Activated CD4-positive, alpha-beta T cell treated with anti-CD3 and anti-CD28 coated beads, Interleukin-2, amount 50 U/mL, for 1 hour (primary cell): ENCODE results near the gene ROR1.

ENCODE experiments used
- DNase-seq: peaks from one replicate; pipeline ENCODE4 v3.0.0-alpha.2; 2020

The ROR1 gene

GRCh38 chr1:63888984-63889383 is 115.2 kb downstream of the ROR1 start:
- DNase-seq, result no peak

GRCh38 chr1:63890468-63890867 is 116.7 kb downstream of the ROR1 start:
- DNase-seq, result no peak

DNA sequence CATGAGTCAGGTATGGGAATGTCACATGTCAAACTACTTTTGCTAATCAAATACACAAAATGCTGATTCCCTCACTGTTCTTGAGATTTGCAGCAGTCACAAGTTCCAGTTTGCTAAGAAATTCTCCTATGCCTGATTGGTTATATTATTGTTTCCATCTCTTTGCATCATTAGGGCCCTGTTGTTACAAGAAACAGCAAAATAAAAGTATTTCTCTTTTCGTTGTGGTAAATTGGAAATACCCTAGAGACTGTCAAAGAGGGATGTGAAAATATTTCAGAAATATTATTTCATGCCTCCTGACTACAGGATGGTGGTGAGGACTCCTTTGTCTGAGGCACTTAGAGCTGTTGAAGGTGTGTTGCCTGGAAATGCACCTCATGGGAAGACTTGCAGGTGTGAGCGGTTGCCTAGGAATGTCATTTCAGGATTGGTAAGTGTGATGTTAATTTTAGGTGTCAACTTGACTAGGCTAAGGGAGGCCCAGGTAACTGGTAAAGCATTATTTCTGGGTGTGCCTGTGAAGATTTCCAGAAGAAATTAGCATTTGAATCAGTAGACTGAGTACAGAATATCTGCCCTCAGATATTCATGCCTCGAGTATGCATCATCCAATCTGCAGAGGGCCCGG is 117.4 kb downstream of the ROR1 start:
- no peak for DNase-seq

DNA sequence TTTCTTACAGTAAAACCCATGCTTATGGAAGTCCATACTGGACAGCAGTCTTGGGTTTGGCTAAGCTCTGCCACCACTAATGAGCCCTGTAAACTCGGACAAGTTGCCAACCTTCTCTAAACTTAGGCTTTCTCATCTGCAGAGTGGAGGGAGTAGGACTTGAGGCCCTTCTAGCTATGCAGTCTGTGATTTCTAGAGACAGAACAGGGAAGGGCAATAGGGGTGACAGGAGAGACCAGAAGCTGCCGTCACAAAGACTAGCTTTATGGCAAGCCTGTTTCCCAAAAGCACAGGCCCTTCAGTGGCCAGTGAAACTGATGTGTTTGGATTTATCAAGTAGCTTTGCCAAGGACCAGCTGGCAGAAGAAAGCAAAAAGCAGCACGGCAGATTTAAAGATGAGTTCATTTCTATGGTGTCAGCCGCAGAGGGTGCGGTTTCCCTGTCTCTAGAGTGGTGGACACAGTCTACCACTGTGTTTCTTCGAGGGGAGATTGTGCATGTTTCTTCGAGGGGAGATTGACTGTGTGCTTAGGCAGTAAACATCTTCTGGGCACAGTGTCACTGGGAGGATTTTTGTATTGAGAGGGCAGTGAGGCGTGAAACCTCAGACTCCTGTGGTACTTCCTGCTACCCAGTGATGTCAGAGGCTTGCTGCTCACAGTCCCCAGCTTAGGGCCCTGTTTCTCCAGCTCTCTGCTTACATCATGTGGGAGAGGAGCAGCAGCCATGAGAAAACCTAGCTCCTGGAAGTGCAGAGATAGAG is 119.0 kb downstream of the ROR1 start:
- DNase-seq, result no peak

DNA sequence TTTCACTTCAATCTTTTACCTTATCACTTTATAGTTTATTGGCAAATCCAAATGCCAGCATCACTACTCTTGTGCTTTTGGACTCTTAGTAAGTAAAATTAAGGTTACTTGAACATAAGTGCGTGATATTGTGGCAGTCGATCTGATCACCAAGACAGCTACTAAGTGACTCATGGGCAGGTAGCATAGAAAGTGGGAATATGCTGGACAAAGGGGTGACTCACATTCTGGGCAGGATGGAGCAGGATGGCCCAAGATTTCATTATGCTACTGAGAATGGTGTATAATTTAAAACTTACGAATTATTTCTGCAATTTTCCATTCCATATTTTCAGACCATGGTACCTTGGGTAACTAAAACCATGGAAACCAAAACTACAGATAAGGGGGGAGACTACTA is 120.2 kb downstream of the ROR1 start:
- DNase-seq, result no peak

DNA sequence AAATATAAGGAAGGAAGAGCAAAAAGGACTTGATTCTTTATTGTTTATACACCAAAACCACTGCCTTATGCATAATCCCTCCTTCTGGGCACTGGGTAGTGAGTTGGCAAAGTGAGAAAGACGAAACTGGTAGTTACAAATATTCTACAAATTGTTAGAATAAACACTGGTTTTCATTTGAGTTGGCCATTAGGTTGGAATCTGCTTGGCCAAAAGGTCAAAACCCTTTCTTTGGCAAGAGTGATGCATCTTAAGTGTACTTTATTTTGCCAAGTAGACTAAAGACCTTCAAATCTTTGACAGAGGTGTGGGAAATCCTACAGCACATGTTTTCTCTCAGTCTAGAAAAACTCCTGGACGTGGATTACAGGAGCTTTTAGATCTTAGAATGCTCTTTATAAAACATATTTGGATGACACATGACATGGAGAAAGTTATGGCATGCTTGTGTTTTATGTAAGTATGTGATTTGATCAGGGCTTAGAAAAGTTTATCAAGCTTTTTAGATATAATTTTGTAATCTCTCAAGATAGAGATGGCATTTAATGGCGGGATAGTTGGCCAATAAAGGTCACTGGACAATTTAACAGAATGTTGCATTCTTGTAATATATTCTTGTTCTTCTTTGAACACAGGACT is 120.9 kb downstream of the ROR1 start:
- DNase-seq, result no peak

DNA sequence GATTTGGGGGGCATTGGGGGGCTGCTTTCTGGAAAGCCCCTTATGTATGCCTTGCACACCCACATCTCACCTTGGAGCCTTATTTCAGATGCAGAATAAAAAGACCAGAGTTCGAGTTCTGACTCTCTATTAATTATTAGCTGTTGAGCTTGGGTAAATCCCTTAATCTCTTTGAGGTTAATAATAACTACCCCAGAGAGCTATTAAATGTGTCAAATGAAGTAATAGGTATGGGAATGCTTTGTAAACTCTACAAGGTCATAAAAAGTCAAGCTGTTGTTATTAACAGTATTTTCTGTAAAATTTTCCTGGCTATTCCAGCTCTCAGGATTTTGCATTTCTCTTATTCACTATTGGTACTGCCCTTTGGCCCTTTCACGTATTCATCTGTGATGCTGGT is 122.9 kb downstream of the ROR1 start:
- DNase-seq, result no peak

DNA sequence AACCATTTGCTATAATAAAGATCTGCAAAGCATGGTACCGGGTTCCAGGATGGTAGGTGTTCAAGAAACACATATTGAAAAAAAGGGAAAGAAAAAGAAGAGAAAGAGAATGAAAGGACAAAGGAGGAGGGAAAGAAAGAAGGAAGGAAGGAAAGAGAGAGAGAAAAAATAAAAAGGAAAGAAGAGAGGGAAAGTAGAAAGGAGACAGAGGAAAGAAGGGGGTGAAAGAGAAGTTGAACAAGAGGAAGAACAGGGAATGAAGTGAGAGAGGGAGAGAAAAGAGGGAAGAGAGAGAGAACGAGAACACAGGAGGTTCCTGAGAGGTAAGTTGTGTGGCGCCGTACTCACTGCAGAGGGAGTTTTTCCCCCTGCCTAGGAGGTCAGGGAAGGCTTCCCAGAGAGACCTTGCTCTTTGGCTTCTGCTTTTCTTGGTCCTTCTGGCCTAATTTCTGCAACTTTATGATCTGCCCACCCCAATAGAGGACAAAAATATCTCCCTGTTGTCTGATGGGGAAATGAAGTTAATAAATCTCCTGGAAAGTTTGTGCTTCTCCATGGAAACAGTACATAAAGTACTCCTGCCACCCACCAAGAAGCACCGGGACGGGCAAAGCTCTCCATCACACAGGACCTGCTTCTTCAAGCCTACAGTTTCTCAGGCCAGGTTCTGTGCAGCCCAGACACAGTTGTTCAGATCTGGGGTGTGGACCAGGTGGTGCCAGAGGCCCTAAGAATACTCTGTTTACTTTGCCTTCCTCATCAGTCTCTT is 124.8 kb downstream of the ROR1 start:
- DNase-seq, result no peak

DNA sequence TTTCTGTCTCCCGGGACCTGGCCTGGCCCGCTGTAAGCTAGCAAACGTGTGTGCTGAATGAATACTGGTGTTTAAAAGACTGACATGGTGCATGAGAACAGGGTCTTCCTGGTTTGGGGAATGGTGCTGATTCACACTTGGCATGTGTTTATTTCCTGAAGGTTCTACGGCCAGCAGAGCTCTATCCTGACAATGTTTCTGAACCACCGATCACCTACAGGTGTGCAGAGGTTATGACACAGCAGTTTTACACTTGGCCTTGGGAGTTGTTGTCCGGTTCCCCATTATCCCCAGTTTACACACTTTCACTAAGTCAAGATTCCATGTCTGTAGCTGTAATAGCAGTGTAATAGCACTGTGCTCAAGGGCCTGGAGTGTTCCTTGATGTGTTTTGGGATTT is 127.3 kb downstream of the ROR1 start:
- DNase-seq, result no peak

- DNase-seq, result no peak
Measured at GRCh38 chr1:63902844-63903589, 129.2 kb downstream of the ROR1 start.

DNA sequence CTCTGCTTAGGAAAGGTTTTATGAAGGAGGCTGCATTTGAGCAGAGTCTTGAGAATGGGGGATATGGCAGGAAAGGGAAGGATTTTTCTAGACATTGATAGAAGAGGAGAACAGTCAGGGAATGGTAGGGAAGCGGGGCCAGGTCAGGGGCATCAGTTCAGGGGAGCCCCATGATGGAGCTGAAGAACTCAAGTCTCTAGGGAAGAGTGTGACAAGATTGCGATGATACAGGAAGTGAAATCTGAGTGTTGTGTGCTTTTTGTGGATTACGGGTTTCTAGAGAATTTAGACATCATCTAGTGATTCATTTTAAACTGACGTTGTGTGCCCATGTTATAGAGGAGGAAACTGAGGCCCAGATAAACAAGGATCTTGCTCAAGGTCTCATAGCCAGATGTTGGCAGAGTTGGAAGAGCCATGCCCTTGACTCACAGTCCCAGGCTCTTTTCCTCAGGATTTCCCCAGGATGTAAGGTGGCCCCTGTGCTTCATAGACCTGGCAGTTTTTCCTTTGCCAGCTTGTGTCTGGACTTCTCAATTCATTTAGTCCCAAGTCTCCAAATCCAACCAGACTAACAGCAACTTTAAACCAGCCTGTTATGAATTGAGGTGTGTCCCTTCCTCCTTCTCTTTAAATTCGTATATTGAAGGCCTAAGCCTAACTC is 130.3 kb downstream of the ROR1 start:
- no peak for DNase-seq

DNA sequence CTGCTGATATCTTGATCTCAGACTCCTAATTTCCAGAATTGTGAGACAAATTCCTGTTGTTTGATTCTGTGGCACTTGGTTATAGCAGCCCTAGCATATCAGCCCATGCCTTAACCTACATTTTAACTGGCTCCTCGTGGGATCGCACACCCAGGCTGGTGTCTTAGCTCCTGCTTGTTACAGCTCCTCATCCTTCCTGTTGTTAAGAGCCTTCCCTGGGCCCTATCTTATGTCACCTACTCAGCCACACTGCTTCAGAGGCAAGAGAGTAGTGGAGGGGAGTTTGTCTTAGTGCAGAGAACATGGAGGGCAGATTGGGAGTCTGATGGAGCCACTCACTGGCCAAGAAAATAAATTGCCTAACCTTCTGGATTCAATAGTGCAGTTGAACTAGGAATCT is 131.0 kb downstream of the ROR1 start:
- DNase-seq, result no peak

DNA sequence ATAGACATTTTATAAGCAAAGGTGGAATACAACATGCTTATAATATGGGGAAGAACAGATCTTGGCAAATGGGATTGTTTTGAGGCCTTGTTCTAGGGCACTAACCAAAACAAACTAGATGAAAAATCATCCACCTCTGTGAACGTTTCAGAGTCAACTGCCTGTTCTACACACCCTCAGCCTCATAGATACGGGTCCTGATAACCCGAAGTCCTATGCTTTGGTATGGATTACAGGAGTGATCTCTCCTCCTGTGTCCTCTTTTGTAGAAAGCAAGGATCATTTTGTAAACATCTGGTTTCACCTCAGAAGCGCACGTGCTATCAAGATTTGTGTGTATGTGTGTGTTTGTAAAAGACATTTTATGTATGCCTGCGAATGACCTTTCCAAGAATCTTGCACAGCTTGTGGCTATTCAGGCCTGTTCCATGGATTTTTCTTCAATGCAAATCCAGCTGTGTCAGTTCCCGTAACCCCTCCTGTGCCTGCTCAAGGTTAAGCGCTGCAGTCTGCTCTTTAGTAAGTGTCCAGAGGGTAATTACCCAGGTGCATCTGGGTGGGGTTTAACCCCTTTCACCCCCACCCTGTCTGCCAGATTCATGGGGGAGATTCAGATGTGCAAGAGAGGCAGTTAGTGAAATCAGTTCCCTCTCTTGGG is 132.4 kb downstream of the ROR1 start:
- DNase-seq, result no peak

DNA sequence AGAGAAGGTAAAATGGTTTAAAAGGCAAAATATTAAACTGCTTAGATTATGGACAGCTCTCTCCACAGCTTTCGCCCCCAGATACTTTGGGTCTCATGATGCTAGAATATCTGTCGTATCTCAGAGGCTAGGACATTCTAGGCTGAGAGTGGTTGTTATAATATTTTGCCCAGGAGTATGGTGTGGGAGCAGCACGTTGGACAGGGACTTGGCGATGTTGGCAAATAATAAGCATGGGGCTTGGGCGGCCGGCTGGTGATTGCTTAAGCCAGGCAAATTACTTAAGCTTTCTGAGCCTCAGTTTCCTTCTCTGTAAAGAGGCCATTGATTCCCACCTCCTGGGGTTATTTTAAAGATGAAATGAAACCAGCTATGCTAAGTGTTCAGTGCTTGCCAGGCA is 133.2 kb downstream of the ROR1 start:
- no peak for DNase-seq

DNA sequence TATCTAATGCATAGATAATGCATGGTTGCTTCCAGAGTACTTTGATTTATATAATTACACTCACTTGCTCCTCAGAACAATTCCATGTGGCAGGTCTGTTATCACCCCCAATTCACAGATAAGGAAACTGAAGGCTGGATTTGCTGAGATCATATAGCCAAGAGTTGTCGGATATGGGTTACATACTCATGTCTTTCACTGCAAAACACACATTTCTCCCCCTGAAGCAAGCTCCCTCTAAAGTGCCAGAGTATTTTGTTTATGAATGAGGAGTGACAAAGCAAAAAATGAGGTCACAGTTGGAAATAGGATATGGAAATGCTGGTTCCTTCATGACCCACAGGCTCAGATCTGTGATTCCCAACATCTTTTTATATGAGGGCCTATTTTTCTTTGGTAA is 134.2 kb downstream of the ROR1 start:
- no peak for DNase-seq

- no peak for DNase-seq
Measured at GRCh38 chr1:63909526-63909925, 135.7 kb downstream of the ROR1 start.

- DNase-seq, result no peak
Measured at GRCh38 chr1:63911049-63911448, 137.2 kb downstream of the ROR1 start.

GRCh38 chr1:63912643-63913042 is 138.8 kb downstream of the ROR1 start:
- DNase-seq, result no peak

DNA sequence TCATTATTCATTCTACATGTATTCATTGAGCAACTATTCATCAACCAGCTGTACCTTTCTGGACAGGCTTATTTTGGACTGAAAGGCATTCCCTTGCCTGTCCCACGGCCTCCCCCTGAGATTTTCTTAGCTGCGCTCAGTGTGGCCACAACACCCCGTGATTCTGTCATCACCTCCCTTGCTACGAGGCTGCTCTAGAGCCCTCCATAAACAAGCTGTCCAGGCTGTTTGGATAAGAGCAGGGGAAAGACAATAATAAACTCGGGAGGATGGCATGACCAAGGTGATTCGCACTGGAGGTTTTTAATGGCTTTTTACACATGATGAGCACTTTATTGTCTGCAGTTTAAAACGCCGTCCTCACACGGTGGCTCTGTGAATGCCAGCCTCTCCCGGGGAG is 139.7 kb downstream of the ROR1 start:
- DNase-seq, result no peak

DNA sequence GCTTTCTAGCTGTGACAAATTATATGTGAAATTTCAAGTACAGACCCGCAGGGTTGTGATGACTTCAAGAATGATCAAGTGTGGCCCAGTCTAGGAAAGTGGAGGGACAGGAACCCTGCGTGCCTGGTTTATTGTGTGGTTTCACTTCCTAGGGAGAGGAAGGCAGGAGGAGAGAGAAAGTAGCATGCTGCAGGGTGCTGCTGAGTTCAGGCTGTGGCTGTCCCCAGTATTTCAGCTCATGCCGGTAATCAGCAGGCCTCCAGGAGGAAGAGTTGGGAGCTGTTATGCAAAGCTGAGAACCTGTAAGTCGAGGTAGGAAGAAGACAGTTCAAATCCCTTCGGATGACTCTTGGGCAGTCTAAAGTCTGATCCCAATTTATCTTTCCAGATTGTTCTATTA is 140.4 kb downstream of the ROR1 start:
- no peak for DNase-seq

GRCh38 chr1:63914706-63915105 is 140.9 kb downstream of the ROR1 start:
- no peak for DNase-seq

GRCh38 chr1:63915121-63915520 is 141.3 kb downstream of the ROR1 start:
- DNase-seq, result no peak
